Endothelial cell of coronary artery (primary cell): ENCODE data around the gene TSEN54. TPM values are rescaled to one million over a fixed set of nuclear protein-coding genes. Genes with fewer than 3 reads are reported as not detected.

Experiments used
- total RNA-seq: library from RNA; depleted of rRNA; stranded (reverse); fragments of >200 nt; gene quantifications from 2 replicates; pipeline ENCODE4 v1.2.3, GENCODE V29; 2014

The TSEN54 gene
- 11.2 and 13.6 TPM in 2 replicates for total RNA-seq

DNA sequence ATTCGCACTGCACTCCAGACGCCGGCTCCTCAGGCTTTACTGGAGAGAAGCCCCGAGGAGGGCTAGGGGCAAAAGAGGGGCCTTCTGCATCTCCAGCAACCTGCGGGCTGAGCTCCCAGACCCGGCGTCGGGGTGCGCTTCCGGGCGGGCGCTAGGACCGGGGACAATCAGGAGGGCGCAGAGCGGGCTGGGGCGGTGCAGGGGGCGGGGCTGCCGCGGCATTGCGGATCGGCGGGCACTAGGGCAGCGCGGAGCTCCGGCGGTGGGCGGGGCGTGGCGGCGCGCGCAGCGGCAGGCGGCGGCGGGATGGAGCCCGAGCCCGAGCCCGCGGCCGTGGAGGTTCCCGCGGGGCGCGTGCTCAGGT, at the start of gene TSEN54:
TSEN54 (plus strand) TSS at position 274 of the 364 bp plus-strand sequence; CDS start at position 307, 33 bp downstream.

GRCh38 chr17:75515496-75516254, 653 bp upstream of the TSEN54 start, which contains the start of gene CASKIN2:
CASKIN2 (minus strand) TSS chr17:75515537; CDS start chr17:75513804, 1,733 bp downstream.

DNA sequence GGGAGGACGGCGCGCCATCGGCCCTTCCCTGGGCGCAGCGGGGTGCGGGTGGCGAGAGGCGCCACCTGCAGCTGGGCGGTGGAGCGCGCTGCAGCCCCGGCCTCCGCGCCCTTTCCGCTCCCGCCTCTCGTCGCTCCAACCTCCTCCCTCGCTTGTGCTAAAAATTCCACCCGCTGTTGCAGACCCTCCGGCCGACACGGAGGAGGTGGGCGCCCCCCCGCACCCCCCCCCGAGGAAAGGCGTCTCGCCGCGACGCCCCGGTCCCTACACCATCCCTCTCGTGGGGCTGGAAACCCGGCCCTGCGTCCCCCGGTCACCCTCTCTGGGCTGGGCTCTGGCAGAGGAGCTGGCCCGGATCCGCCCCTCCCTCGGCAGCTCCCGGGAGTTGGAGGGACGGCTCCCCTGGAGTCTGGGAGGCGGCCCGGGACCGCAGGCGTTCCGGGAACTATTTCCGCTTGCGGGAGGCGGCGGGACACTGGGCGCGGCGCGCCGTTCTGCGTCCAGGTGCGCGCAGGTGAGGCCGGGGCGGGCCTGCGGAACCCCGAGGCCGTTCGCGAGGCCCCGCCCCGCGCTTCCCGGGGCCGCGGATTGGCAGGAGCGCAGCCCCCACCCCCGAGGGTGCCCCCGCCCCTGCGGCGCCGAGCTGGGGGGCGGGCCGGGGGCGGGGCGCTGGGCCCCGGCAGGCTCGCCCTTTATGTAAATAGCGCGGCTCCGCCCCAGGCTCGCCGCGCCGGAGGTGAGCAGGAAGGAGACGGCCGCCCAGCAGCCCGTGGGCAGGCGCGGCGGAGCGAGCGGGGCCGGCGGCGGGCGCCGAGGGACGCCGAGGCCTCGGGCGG, 8.9 kb downstream of the TSEN54 start, which contains the start of gene LLGL2:
LLGL2 (plus strand) TSS at position 728 of the 836 bp plus-strand sequence. CDS start 17,730 bp downstream, outside the sequence.

Other genes starting within 250 kb of the TSEN54 start
- 7.6 and 9.5 TPM in 2 replicates for gene MIF4GD, start 245.3 kb upstream of the TSEN54 start, total RNA-seq
- gene SLC25A19, start 227.1 kb upstream of the TSEN54 start, total RNA-seq: 8.3 and 9.5 TPM in 2 replicates
- 76.8 and 82.9 TPM in 2 replicates for gene GRB2, start 110.8 kb upstream of the TSEN54 start, total RNA-seq
- 18.1 and 24.7 TPM in 2 replicates for gene TMEM94, start 59.9 kb upstream of the TSEN54 start, total RNA-seq
- gene CASKIN2, start 991 bp upstream of the TSEN54 start, total RNA-seq: 7.9 and 8.3 TPM in 2 replicates
- 1.5 and 2.8 TPM in 2 replicates for gene LLGL2, start 9.2 kb downstream of the TSEN54 start, total RNA-seq
- 1.5 and 7.2 TPM in 2 replicates for gene MYO15B, start 71.3 kb downstream of the TSEN54 start, total RNA-seq
- not detected in 2 replicates for gene SMIM5, start 116.9 kb downstream of the TSEN54 start, total RNA-seq
- gene RECQL5, start 150.6 kb downstream of the TSEN54 start, total RNA-seq: 12.5 and 20.2 TPM in 2 replicates
- 68.8 and 81.1 TPM in 2 replicates for gene SAP30BP, start 150.8 kb downstream of the TSEN54 start, total RNA-seq
- gene ITGB4, start 204.9 kb downstream of the TSEN54 start, total RNA-seq: 1.1 and 10.0 TPM in 2 replicates
- gene GALK1, start 248.7 kb downstream of the TSEN54 start, total RNA-seq: 83.8 and 87.3 TPM in 2 replicates